MCF 10A (cell line): ENCODE data around the gene ANKRD27. TPM values are rescaled to one million over a fixed set of nuclear protein-coding genes. Genes with fewer than 3 reads are reported as not detected.

Source experiments
- BruUV-seq: library from RNA; stranded (reverse); fragments of 400-500 nt; replicated peaks from 2 replicates; lab custom pipeline; 2021; lab: Mats Ljungman, UMichigan
- CTCF ChIA-PET: fragments of 300-600 bp; sonication (Branson Sonifier 250); formaldehyde crosslinking; extraction: SDS; loops from one replicate; lab custom pipeline; 2021; ENCODE audit warnings: antibody characterized with exemption, inconsistent platforms; lab: Yijun Ruan, JAX
- POLR2A ChIA-PET: fragments of 300-600, 350-650 bp; sonication (Branson Sonifier 250); formaldehyde crosslinking; extraction: SDS; loops from one replicate; lab custom pipeline; 2020; ENCODE audit warnings: antibody characterized with exemption, inconsistent platforms; lab: Yijun Ruan, JAX
- DNase-seq: peaks from one replicate; pipeline ENCODE4 v3.0.0-alpha.2; 2018; ENCODE audit not compliant: unreplicated experiment
- H3K27ac Mint-ChIP-seq: one replicate; pipeline ENCODE4 v1.8.0; 2022; ENCODE audit warnings: mild to moderate bottlenecking, low read depth, mixed read lengths; ENCODE audit not compliant: unreplicated experiment
- H3K27me3 Mint-ChIP-seq: one replicate; pipeline ENCODE4 v1.8.0; 2022; ENCODE audit warnings: mixed read lengths; ENCODE audit not compliant: insufficient read depth, unreplicated experiment
- H3K36me3 Mint-ChIP-seq: one replicate; pipeline ENCODE4 v1.8.0; 2022; ENCODE audit warnings: mild to moderate bottlenecking, moderate library complexity, mixed read lengths; ENCODE audit not compliant: insufficient read depth, unreplicated experiment
- H3K4me1 Mint-ChIP-seq: one replicate; pipeline ENCODE4 v1.8.0; 2022; ENCODE audit warnings: mixed read lengths; ENCODE audit not compliant: insufficient read depth, unreplicated experiment
- H3K4me3 Mint-ChIP-seq: one replicate; pipeline ENCODE4 v1.8.0; 2022; ENCODE audit warnings: mild to moderate bottlenecking, moderate library complexity, mixed read lengths; ENCODE audit not compliant: unreplicated experiment
- H3K9me3 Mint-ChIP-seq: one replicate; pipeline ENCODE4 v1.8.0; 2022; ENCODE audit warnings: mixed read lengths; ENCODE audit not compliant: unreplicated experiment
- intact Hi-C: fragments of 100-400 bp; cut with micrococcal nuclease; formaldehyde crosslinking; loops from 2 replicates; pipeline ENCODE4 v1.14.1; 2022
- total RNA-seq: library from RNA; stranded (reverse); gene quantifications from 2 replicates; pipeline ENCODE4 v1.2.3, GENCODE V29; 2022
- TF ChIP-seq, protein P1 (sequence below): fragments of 200-600 bp; IDR thresholded peaks from one replicate; pipeline ENCODE4 v1.8.0; 2022; ENCODE audit warnings: antibody characterized with exemption, mild to moderate bottlenecking; ENCODE audit not compliant: unreplicated experiment

The ANKRD27 gene
- total RNA-seq, 1 experiment from 2014 or later = 30.1 TPM

DNA sequence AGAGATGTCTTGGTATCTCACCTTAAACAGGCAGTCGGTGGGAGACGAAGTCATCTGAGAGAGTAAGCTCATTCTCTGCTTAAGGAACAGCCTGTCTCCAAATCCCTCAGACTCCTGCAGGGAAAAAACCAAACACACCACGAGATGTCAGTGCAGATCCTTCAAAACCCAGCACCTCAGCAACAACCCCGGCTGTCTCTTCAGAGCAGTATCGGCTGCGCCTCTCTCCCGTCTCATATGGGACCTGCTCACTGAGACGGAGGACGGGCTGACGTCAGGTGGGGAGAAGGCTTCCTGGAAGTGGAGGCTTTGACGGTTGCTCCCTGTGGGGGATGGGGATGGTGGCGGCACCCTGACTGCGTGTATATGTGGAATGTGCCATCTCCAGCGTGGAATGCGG is 43.6 kb downstream of the ANKRD27 start:
- intact Hi-C loops = no loop called here
- TF ChIP-seq, protein P1, sequence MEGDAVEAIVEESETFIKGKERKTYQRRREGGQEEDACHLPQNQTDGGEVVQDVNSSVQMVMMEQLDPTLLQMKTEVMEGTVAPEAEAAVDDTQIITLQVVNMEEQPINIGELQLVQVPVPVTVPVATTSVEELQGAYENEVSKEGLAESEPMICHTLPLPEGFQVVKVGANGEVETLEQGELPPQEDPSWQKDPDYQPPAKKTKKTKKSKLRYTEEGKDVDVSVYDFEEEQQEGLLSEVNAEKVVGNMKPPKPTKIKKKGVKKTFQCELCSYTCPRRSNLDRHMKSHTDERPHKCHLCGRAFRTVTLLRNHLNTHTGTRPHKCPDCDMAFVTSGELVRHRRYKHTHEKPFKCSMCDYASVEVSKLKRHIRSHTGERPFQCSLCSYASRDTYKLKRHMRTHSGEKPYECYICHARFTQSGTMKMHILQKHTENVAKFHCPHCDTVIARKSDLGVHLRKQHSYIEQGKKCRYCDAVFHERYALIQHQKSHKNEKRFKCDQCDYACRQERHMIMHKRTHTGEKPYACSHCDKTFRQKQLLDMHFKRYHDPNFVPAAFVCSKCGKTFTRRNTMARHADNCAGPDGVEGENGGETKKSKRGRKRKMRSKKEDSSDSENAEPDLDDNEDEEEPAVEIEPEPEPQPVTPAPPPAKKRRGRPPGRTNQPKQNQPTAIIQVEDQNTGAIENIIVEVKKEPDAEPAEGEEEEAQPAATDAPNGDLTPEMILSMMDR = no peak
- Mint-ChIP-seq H3K9me3 (no peaks in the 10 kb centered on the region), H3K4me3 (no peak overlapping the region), H3K36me3 (peaks cover 68% of the 10 kb centered on the region), H3K4me1 (no peaks in the 10 kb centered on the region), H3K27ac (no peak overlapping the region), H3K27me3 (no peaks in the 10 kb centered on the region)
- no peak for DNase-seq
- ChIA-PET POLR2A (no interaction called here), CTCF (interaction anchor here (0.5 to 0.6 kb wide), 2 partner anchors 25 to 111 kb away, joined by 3 to 4 read pairs; no protein-coding TSS in a partner anchor)
- BruUV-seq = no TSS peak

DNA sequence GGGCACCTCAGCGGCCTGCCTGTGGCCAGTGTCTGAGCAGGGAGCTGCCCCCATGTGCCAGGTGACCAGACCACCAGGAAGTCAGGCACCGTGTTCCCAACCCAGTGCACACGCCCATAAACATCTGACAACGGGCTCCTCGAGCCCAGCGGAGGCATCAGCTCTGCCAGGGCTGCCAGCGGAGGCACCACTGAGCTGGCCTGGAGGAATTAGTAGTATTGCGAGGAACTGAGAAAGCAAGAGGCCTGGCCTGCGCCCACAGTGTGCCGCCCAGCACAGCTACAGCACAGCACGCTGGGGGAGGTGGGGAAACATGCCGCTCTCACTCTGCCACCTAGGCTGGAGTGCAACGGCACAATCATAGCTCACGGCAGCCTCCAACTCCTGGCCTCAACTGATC is 44.6 kb downstream of the ANKRD27 start:
- DNase-seq = no peak

DNA sequence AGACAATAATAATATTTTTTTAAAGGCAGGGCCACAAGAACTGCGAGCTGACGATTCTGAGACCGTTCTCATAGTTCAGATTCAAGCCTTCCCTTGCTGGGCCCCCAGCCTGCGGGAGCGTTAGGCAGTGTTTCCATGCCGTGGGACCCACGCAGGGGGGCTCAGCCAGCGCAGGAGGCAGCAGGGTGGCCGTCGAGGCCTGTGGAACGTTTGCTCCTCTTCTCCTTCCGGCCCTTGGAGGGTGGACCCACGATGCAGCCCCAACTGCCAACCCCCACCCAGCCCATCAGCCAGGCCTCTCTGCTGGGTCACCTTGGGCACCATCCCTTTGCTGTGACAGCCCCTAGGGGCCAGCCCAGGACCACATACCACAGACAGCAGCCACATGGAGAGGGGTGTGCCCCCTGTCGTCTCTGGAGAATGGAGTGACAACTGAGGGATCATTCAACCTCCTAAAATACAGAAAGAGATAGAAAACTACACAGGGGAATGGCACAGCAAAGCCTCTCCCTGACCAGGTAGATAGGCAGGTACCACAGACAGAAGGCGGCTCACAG is 47.2 kb downstream of the ANKRD27 start:
- POLR2A ChIA-PET = no interaction called here

More for the DNA sequence above, 44.6 kb downstream of the ANKRD27 start:
- intact Hi-C loops = no loop called here
- Mint-ChIP-seq H3K9me3 (no peaks in the 10 kb centered on the region), H3K27me3 (no peaks in the 10 kb centered on the region), H3K27ac (no peak overlapping the region), H3K36me3 (peaks cover 66% of the 10 kb centered on the region), H3K4me3 (no peak overlapping the region), H3K4me1 (no peaks in the 10 kb centered on the region)
- TF ChIP-seq, protein P1 = no peak
- POLR2A ChIA-PET = interaction anchor here (0.6 kb wide), 2 partner anchors 15 to 140 kb away, joined by 3 read pairs; no protein-coding TSS in a partner anchor
- BruUV-seq = no TSS peak
- CTCF ChIA-PET = interaction anchor here (0.6 to 0.8 kb wide), 2 partner anchors 34 to 144 kb away, joined by 3 read pairs; no protein-coding TSS in a partner anchor

DNA sequence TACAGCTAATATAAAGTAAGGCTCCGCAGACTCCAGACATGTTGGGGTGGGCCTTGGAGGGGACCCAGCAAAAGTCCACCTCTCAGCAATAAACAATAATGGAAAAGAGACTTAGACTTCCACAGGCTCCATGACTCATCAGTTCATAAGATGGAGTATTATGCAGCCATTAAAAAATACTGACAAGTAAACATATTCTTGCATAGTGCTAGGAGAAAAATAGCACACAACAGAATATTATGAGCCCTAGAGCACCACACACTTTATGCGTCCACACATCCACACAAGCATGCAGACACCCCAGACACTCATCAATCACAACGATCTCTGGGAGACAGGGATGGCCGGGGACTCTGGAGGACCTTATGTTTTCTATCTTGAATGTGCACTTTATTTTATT is 48.0 kb downstream of the ANKRD27 start:
- H3K4me1 Mint-ChIP-seq = no peaks in the 10 kb centered on the region
- BruUV-seq = no TSS peak
- H3K4me3 Mint-ChIP-seq = no peak overlapping the region
- H3K27ac Mint-ChIP-seq = no peak overlapping the region
- TF ChIP-seq, protein P1 = no peak
- no peaks in the 10 kb centered on the region for H3K9me3 Mint-ChIP-seq
- H3K27me3 Mint-ChIP-seq = no peaks in the 10 kb centered on the region
- CTCF ChIA-PET = no interaction called here
- intact Hi-C loops = no loop called here
- H3K36me3 Mint-ChIP-seq = peaks cover 67% of the 10 kb centered on the region
- POLR2A ChIA-PET = no interaction called here
- no peak for DNase-seq

More for the DNA sequence above, 47.2 kb downstream of the ANKRD27 start:
- no peaks in the 10 kb centered on the region for H3K9me3 Mint-ChIP-seq
- no peak for DNase-seq
- no peaks in the 10 kb centered on the region for H3K27me3 Mint-ChIP-seq
- CTCF ChIA-PET = no interaction called here
- no peak overlapping the region for H3K4me3 Mint-ChIP-seq
- intact Hi-C loops = no loop called here
- no peak overlapping the region for H3K27ac Mint-ChIP-seq
- TF ChIP-seq, protein P1 = no peak
- no peaks in the 10 kb centered on the region for H3K4me1 Mint-ChIP-seq
- BruUV-seq = no TSS peak
- H3K36me3 Mint-ChIP-seq = peaks cover 67% of the 10 kb centered on the region
